ENCODE measurements around the gene NOS3. TPM values are rescaled to one million over a fixed set of nuclear protein-coding genes. Genes with fewer than 3 reads are reported as not detected.

The NOS3 gene
- 10 to 100 TPM in 1 of 4 donors, 1 to 10 TPM in 3; 1.4 to 10.8 (median 4.2) TPM for total RNA-seq

DNA sequence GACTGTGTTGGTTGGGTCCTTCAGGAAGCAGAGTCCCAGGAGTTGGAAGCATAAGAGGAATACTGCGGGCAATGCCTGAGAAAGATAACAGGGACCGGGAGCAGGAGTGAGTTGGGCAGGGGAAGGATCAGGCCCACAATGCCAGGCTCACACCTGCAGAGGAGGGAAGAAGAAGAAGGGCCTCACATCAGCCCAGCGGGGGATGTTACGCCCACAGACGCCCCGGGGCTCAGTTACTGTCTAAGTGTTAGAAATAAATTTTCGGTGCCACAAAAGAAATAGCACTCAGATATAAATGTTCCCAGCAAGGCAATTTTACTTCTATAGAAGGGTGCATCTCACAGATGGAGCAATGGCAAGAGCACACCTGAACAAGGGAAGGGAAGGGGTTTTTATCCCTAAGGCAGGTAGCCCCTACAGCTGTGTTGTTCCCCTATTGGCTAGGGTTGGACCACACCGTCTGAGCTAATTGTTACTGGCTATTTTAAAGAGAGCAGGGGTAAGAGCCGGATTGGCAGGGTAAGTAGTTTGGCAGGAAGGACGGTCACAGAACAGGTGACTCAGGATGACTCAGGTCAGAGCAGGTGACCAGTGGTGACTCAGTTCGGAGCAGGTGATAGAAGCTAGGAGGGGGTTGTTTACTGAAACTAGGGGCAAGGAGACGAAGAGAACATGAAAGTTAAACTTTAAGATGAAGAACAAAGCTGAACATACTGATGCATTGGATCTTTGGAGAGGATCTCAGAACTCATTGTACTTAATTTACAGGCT, at the start of gene NOS3:
Gene NOS3, plus strand, starts transcription at position 602 of the 771 bp plus-strand sequence. CDS start 2,787 bp downstream, outside the sequence.
- TF ChIP-seq POLR2A (IDR thresholded peaks at IDR 0.05): no peak
- TF ChIP-seq, protein P1, sequence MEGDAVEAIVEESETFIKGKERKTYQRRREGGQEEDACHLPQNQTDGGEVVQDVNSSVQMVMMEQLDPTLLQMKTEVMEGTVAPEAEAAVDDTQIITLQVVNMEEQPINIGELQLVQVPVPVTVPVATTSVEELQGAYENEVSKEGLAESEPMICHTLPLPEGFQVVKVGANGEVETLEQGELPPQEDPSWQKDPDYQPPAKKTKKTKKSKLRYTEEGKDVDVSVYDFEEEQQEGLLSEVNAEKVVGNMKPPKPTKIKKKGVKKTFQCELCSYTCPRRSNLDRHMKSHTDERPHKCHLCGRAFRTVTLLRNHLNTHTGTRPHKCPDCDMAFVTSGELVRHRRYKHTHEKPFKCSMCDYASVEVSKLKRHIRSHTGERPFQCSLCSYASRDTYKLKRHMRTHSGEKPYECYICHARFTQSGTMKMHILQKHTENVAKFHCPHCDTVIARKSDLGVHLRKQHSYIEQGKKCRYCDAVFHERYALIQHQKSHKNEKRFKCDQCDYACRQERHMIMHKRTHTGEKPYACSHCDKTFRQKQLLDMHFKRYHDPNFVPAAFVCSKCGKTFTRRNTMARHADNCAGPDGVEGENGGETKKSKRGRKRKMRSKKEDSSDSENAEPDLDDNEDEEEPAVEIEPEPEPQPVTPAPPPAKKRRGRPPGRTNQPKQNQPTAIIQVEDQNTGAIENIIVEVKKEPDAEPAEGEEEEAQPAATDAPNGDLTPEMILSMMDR (IDR thresholded peaks at IDR 0.05 in 4 of 5, conservative IDR thresholded peaks at IDR 0.05 in 1 of 5): no peak
- in situ Hi-C loops (cut with MboI; ENCODE audit: low sequenced_read_pairs in 4 of 4) (loop anchor here in 3 of 4 donors (25.0 kb wide), 1 partner anchor 203 kb away; no protein-coding TSS in a partner anchor), intact Hi-C loops (cut with DNase I; ENCODE audit: low total_unique reads) (no loop called here)
- peaks cover 0 to 7% of the 10 kb centered on the region in 2 donors for H3K4me1 ChIP-seq
- no peak within 1 kb of the TSS for H3K4me3 ChIP-seq
- peaks cover 0 to 3% (median 0%) of the 10 kb centered on the region in 3 donors for H3K27me3 ChIP-seq
- DNase-seq: no peak
- ATAC-seq: no peak
- H3K27ac ChIP-seq: no peak within 1 kb of the TSS
- H3K36me3 ChIP-seq: no peaks in the 10 kb centered on the region
- no peaks in the 10 kb centered on the region for H3K9me3 ChIP-seq

DNA sequence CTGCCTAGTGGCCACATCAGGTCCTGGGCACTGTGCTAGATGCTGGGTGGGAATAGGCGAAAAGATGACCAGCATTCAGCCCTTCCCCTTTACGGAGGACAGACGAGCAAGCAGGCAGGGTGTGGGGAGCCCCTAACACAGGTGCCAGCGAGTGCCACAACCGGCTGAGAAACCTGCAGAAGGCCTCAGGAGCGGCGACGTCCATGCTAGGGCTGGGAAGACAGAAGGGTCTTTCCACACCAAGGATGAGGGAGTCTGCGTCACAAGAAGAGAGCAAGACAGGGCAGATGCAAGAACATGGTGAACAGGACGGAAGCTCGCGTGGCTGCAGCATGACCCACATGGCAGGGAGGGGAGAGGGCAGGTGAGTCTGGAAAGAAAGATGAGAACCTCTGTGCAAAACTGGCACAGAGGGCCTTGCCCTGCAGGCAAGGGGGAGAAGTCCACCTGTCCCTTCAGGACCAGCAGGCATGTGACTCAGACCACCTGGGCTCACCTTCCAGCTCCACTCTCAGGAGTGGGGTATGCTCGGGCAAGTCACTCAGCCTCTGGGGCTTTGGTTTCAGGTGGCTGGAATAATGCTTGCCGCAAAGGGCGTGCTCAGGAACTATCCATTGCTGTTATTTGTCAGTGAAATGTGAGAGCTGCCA, 49.3 kb upstream of the NOS3 start:
- ATAC-seq (no peak), DNase-seq (no peak)
- no peak overlapping the region for H3K27ac ChIP-seq
- peaks cover 0 to 8% (median 0%) of the 10 kb centered on the region in 3 donors for H3K27me3 ChIP-seq
- no peak overlapping the region for H3K4me3 ChIP-seq
- no peaks in the 10 kb centered on the region for H3K4me1 ChIP-seq
- intact Hi-C loops (cut with DNase I; ENCODE audit: low total_unique reads) (no loop called here), in situ Hi-C loops (cut with MboI; ENCODE audit: low sequenced_read_pairs in 4 of 4) (no loop called here)
- H3K9me3 ChIP-seq: no peaks in the 10 kb centered on the region
- H3K36me3 ChIP-seq: no peaks in the 10 kb centered on the region
- TF ChIP-seq POLR2A (IDR thresholded peaks at IDR 0.05): no peak
- TF ChIP-seq, protein P1 (IDR thresholded peaks at IDR 0.05 in 4 of 5, conservative IDR thresholded peaks at IDR 0.05 in 1 of 5): no peak

DNA sequence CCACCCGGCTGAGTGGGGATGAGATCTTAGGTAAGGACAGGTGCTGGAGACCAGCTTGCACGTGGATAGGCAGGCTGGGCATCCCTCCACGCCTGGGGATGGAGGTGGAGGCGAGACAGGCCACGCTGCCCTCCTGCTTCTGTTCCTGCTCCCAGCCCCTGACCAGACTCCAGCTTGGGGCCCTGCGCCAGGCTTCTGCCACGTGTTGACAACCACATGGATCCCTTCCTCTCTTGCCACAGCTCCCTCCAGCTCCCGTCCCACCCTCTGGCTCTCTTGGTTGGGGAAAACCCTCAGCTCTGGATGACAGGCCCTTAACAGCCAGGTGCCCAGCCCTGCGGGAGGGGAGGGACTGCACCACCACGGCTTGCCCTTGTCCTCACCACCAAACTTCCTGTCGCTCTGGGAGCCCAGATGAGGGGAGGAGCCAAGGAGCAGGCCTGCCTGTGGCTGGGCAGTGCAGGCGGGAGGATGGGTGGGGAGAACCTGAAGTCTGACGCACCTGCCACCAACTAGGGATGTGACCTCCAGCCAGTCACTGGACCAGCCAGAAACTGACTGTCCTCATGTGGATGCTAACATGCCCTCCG, 48.7 kb upstream of the NOS3 start:
- Histone ChIP-seq H3K27ac (no peak overlapping the region), H3K9me3 (no peaks in the 10 kb centered on the region), H3K4me1 (no peaks in the 10 kb centered on the region), H3K4me3 (no peak overlapping the region), H3K27me3 (peaks cover 0 to 6% (median 0%) of the 10 kb centered on the region in 3 donors), H3K36me3 (no peaks in the 10 kb centered on the region)
- intact Hi-C loops (cut with DNase I; ENCODE audit: low total_unique reads) (no loop called here), in situ Hi-C loops (cut with MboI; ENCODE audit: low sequenced_read_pairs in 4 of 4) (no loop called here)
- TF ChIP-seq, protein P1 (IDR thresholded peaks at IDR 0.05 in 4 of 5, conservative IDR thresholded peaks at IDR 0.05 in 1 of 5): no peak
- TF ChIP-seq POLR2A (IDR thresholded peaks at IDR 0.05): no peak
- no peak for DNase-seq
- ATAC-seq: no peak

DNA sequence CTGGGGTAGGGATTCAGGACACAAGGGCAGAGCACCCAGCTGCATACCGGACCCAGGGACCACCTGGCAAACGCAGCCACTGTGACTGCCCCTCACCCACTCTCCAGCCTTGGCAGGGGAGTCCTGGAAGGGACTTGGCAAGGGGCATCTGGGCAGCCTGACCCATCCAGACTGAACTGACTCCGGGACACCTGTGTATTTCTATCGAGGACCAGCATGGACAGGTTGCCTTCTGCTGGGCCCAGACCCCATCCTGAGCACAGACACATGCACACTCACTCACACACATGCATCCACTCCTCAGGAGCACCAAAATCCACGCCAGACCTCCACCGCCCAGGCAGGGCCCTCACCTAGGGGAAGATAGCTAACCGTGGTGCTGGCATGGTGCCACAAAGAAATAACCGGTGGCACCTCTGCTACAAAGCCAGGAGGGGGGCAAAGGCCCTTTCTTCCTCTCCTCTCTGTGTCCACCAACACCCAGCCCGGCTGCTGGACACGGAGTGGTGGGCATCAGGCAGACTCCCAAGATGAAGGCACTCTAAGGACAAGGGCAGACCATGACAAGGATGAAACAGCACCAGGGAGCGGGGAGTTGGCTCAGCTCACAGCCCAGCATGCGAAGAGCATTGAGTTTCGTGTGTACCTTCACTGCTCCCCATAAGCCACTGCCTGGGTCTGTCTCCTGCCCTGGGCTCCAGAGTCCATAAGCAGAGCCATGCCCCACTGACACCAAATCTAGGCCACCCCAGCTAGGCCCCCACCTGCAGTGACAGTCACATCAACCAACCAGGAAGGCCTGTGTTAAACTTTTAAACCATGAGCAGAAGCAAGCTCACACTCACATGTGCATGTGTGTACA, 48.0 kb upstream of the NOS3 start:
- TF ChIP-seq, protein P1 (IDR thresholded peaks at IDR 0.05 in 4 of 5, conservative IDR thresholded peaks at IDR 0.05 in 1 of 5): no peak
- no peak for TF ChIP-seq POLR2A (IDR thresholded peaks at IDR 0.05)
- DNase-seq (no peak), ATAC-seq (no peak)
- in situ Hi-C loops (cut with MboI; ENCODE audit: low sequenced_read_pairs in 4 of 4) (no loop called here), intact Hi-C loops (cut with DNase I; ENCODE audit: low total_unique reads) (no loop called here)
- no peak overlapping the region for H3K4me3 ChIP-seq
- peaks cover 0 to 5% (median 0%) of the 10 kb centered on the region in 3 donors for H3K27me3 ChIP-seq
- H3K9me3 ChIP-seq: no peaks in the 10 kb centered on the region
- no peaks in the 10 kb centered on the region for H3K36me3 ChIP-seq
- H3K27ac ChIP-seq: no peak overlapping the region
- H3K4me1 ChIP-seq: no peaks in the 10 kb centered on the region
